Prostate gland (tissue), 2 donors: ENCODE measurements around the gene MFAP2. TPM values are rescaled to one million over a fixed set of nuclear protein-coding genes. Genes with fewer than 3 reads are reported as not detected.

ENCODE experiments used
- DNase-seq: peaks from one replicate; pipeline ENCODE4 v3.0.0-alpha.2; 2019; ENCODE audit warnings: low spot score
- H3K27ac ChIP-seq, 2 donors: fragments of 200-600 bp; sonication (generic); 2 replicates each; pipeline ENCODE4 v1.5.1; 2017 to 2019
- H3K27me3 ChIP-seq: fragments of 200-600 bp; sonication (generic); replicated peaks from 2 replicates; pipeline ENCODE4 v1.5.1; 2019; ENCODE audit not compliant: insufficient read depth
- H3K36me3 ChIP-seq, 2 donors: fragments of 200-600 bp; sonication (generic); 1 replicate in 1 of 2; 2 replicates in 1 of 2; pipeline versions ENCODE4 v1.5.1 to v1.8.1; 2017 to 2019
- H3K4me1 ChIP-seq: fragments of 200-600 bp; sonication (generic); replicated peaks from 2 replicates; pipeline ENCODE4 v1.5.1; 2019
- H3K4me3 ChIP-seq, 2 donors: fragments of 200-600 bp; sonication (generic); 2 replicates each; pipeline ENCODE4 v1.5.1; 2017 to 2019
- H3K9me3 ChIP-seq: fragments of 200-600 bp; sonication (generic); 2 replicates; pipeline ENCODE4 v1.5.1; 2017
- POLR2A ChIP-seq: fragments of 450-650 bp; IDR thresholded peaks from one replicate; pipeline ENCODE4 v1.6.1; 2016; ENCODE audit warnings: antibody characterized with exemption, mild to moderate bottlenecking
- POLR2AphosphoS5 ChIP-seq: sonication (generic); formaldehyde crosslinking; IDR thresholded peaks from one replicate; pipeline ENCODE4 v1.6.1; 2017; ENCODE audit warnings: antibody characterized with exemption
- WGBS: methylation state at CpG from one replicate; pipeline ENCODE4 v1.1.5; 2018; 5-methylcytosine and 5-hydroxymethylcytosine counted together
- intact Hi-C: fragments of 100-400 bp; cut with DNase I; formaldehyde crosslinking; loops from one replicate; pipeline ENCODE4 v1.14.2; 2022
- total RNA-seq, 2 donors: library from RNA; depleted of rRNA; stranded (reverse); fragments of >200 nt; gene quantifications; one replicate each; pipeline ENCODE4 v1.1.0, GENCODE V29; 2016
- TF ChIP-seq, protein P1 (sequence below), 4 experiments: fragments of 200-600 bp in 2 of 4; fragments of 450-650 bp in 2 of 4; sonication (generic) in 2 of 4; IDR thresholded peaks; 1 replicate in 3 of 4; 2 replicates in 1 of 4; pipeline ENCODE4 v1.5.1; 2016 to 2019; ENCODE audit warnings: antibody characterized with exemption in 4 of 4, mild to moderate bottlenecking in 2 of 4, moderate library complexity in 2 of 4

The MFAP2 gene
- total RNA-seq, 2 donors from 2014 or later, result 6.3 to 31.0 TPM

- Histone ChIP-seq H3K36me3 (no peaks in the 10 kb centered on the region), H3K4me1 (no peaks in the 10 kb centered on the region), H3K4me3 (no peak overlapping the region), H3K9me3 (no peaks in the 10 kb centered on the region), H3K27me3 (no peaks in the 10 kb centered on the region), H3K27ac (no peak overlapping the region)
- no peak for DNase-seq
- 89% methylated on average over 15 of the region's 19 CpGs for WGBS
- intact Hi-C loops, result no loop called here
- no peak for TF ChIP-seq POLR2A
- TF ChIP-seq, protein P1, sequence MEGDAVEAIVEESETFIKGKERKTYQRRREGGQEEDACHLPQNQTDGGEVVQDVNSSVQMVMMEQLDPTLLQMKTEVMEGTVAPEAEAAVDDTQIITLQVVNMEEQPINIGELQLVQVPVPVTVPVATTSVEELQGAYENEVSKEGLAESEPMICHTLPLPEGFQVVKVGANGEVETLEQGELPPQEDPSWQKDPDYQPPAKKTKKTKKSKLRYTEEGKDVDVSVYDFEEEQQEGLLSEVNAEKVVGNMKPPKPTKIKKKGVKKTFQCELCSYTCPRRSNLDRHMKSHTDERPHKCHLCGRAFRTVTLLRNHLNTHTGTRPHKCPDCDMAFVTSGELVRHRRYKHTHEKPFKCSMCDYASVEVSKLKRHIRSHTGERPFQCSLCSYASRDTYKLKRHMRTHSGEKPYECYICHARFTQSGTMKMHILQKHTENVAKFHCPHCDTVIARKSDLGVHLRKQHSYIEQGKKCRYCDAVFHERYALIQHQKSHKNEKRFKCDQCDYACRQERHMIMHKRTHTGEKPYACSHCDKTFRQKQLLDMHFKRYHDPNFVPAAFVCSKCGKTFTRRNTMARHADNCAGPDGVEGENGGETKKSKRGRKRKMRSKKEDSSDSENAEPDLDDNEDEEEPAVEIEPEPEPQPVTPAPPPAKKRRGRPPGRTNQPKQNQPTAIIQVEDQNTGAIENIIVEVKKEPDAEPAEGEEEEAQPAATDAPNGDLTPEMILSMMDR (IDR thresholded peaks at IDR 0.05), result no peak
- TF ChIP-seq POLR2AphosphoS5, result no peak
Measured at GRCh38 chr1:16986113-16986512, 5.7 kb upstream of the MFAP2 start.

- Histone ChIP-seq H3K4me3 (no peak overlapping the region), H3K27me3 (no peaks in the 10 kb centered on the region), H3K4me1 (no peaks in the 10 kb centered on the region), H3K27ac (no peak overlapping the region), H3K36me3 (no peaks in the 10 kb centered on the region), H3K9me3 (no peaks in the 10 kb centered on the region)
- intact Hi-C loops, result no loop called here
- peak; percentile 49 for TF ChIP-seq POLR2AphosphoS5
- TF ChIP-seq, protein P1 (IDR thresholded peaks at IDR 0.05), result no peak
- peak; percentile 47 for DNase-seq
- WGBS, result 7% methylated on average over 7 of the region's 7 CpGs
Measured at GRCh38 chr1:16984717-16985116, 4.3 kb upstream of the MFAP2 start.

GRCh38 chr1:16983649-16984048 is 3.2 kb upstream of the MFAP2 start:
- Histone ChIP-seq H3K9me3 (no peaks in the 10 kb centered on the region), H3K4me1 (no peaks in the 10 kb centered on the region), H3K27ac (no peak overlapping the region), H3K36me3 (no peaks in the 10 kb centered on the region), H3K27me3 (no peaks in the 10 kb centered on the region), H3K4me3 (no peak overlapping the region)
- 93% methylated on average over 4 of the region's 4 CpGs for WGBS
- intact Hi-C loops, result no loop called here
- TF ChIP-seq, protein P1 (IDR thresholded peaks at IDR 0.05), result no peak
- TF ChIP-seq POLR2A (no peak), POLR2AphosphoS5 (no peak)
- DNase-seq, result no peak

- H3K27me3 ChIP-seq, result no peaks in the 10 kb centered on the region
- no peak for DNase-seq
- H3K36me3 ChIP-seq, result no peaks in the 10 kb centered on the region
- H3K4me1 ChIP-seq, result no peaks in the 10 kb centered on the region
- intact Hi-C loops, result no loop called here
- no peak overlapping the region for H3K27ac ChIP-seq
- no peak overlapping the region for H3K4me3 ChIP-seq
- 87% methylated on average over 11 of the region's 11 CpGs for WGBS
- TF ChIP-seq, protein P1 (IDR thresholded peaks at IDR 0.05), result no peak
- TF ChIP-seq POLR2A (no peak), POLR2AphosphoS5 (no peak)
- H3K9me3 ChIP-seq, result no peaks in the 10 kb centered on the region
Measured at GRCh38 chr1:16982902-16983301, 2.5 kb upstream of the MFAP2 start.

- intact Hi-C loops, result no loop called here
- H3K36me3 ChIP-seq, result no peaks in the 10 kb centered on the region
- no peaks in the 10 kb centered on the region for H3K27me3 ChIP-seq
- H3K27ac ChIP-seq, result no peak overlapping the region
- H3K9me3 ChIP-seq, result no peaks in the 10 kb centered on the region
- no peak overlapping the region for H3K4me3 ChIP-seq
- 92% methylated on average over 10 of the region's 10 CpGs for WGBS
- TF ChIP-seq POLR2A (no peak), POLR2AphosphoS5 (no peak)
- TF ChIP-seq, protein P1 (IDR thresholded peaks at IDR 0.05), result no peak
- no peak for DNase-seq
- no peaks in the 10 kb centered on the region for H3K4me1 ChIP-seq
Measured at GRCh38 chr1:16981269-16981849, 939 bp upstream of the MFAP2 start.
